T-cell (primary cell): ENCODE measurements around the gene TIMM8B. TPM values are rescaled to one million over a fixed set of nuclear protein-coding genes. Genes with fewer than 3 reads are reported as not detected.
"Not testable (repeated sequence)": the region's sequence is repeated elsewhere in the genome, so short reads cannot be mapped to it uniquely, and the experiment has no call there.

Source experiments
- ATAC-seq, 4 experiments: fragments of 200-7000 bp in 3 of 4; fragments of 150-1000 bp in 1 of 4; cut with Tn5 transposase; replicated peaks in 1 of 4; 1 replicate in 3 of 4; 2 replicates in 1 of 4; pipeline ENCODE4 v1.10.0; 2021; ENCODE audit warnings: moderate library complexity in 3 of 4, mild to moderate bottlenecking in 2 of 4, moderate number of reproducible peaks in 1 of 4
- CTCF ChIA-PET, 2 donors: fragments of 300-600 bp; sonication (Branson Sonifier 250); formaldehyde crosslinking; loops; one replicate each; lab custom pipeline; 2022; ENCODE audit warnings: antibody characterized with exemption in 2 of 2; lab: Charles Lee
- POLR2A ChIA-PET, 2 donors: fragments of 300-600 bp; sonication (Branson Sonifier 250); formaldehyde crosslinking; loops; one replicate each; lab custom pipeline; 2022; ENCODE audit warnings: antibody characterized with exemption in 2 of 2; lab: Charles Lee
- DNase-seq, 35 experiments: peaks; one replicate each; pipeline versions ENCODE4 v3.0.0 to v3.0.0-alpha.2; 2013 to 2023
- H3K27ac ChIP-seq: one replicate; pipeline ENCODE4 v1.5.1; 2013; ENCODE audit warnings: low read length
- H3K27me3 ChIP-seq, 2 experiments: replicated peaks in 1 of 2; 1 replicate in 1 of 2; 2 replicates in 1 of 2; pipeline versions ENCODE4 v1.6.1 to v1.7.0; 2013; ENCODE audit warnings: low read length in 1 of 2, mixed read lengths in 1 of 2; ENCODE audit not compliant: control insufficient read depth in 2 of 2, insufficient read depth in 2 of 2; ENCODE audit errors: extremely low read depth in 1 of 2
- H3K36me3 ChIP-seq, 2 donors: 1 replicate in 1 of 2; 2 replicates in 1 of 2; pipeline versions ENCODE4 v1.6.1 to v1.7.0; 2013; ENCODE audit warnings: low read length in 1 of 2; ENCODE audit not compliant: control insufficient read depth in 2 of 2, insufficient read depth in 1 of 2; ENCODE audit errors: extremely low read depth in 1 of 2
- H3K4me1 ChIP-seq, 2 experiments: 1 replicate in 1 of 2; 2 replicates in 1 of 2; pipeline versions ENCODE4 v1.6.1 to v1.7.0; 2013; ENCODE audit warnings: low read length in 2 of 2, mixed read lengths in 1 of 2; ENCODE audit not compliant: insufficient read depth in 2 of 2, control insufficient read depth in 1 of 2; ENCODE audit errors: extremely low read depth in 1 of 2
- H3K4me3 ChIP-seq, 2 donors: 1 replicate in 1 of 2; 2 replicates in 1 of 2; pipeline versions ENCODE4 v1.5.1 to v1.7.0; 2013; ENCODE audit warnings: mild to moderate bottlenecking in 2 of 2, low read length in 1 of 2, moderate library complexity in 1 of 2; ENCODE audit not compliant: control insufficient read depth in 1 of 2; ENCODE audit errors: extremely low read depth in 1 of 2
- H3K9me3 ChIP-seq: 2 replicates; pipeline ENCODE4 v1.7.0; 2013
- H3K27ac Mint-ChIP-seq, 2 donors: one replicate each; pipeline ENCODE4 v1.8.0; 2020 to 2021; ENCODE audit warnings: mild to moderate bottlenecking in 2 of 2, mixed read lengths in 2 of 2
- H3K27me3 Mint-ChIP-seq, 2 donors: one replicate each; pipeline ENCODE4 v1.8.0; 2021 to 2022; ENCODE audit warnings: mixed read lengths in 2 of 2
- H3K36me3 Mint-ChIP-seq: one replicate; pipeline ENCODE4 v1.8.0; 2021; ENCODE audit warnings: mixed read lengths
- H3K4me1 Mint-ChIP-seq, 3 donors: one replicate each; pipeline ENCODE4 v1.8.0; 2020 to 2022; ENCODE audit warnings: mixed read lengths in 3 of 3, mild to moderate bottlenecking in 1 of 3
- H3K4me3 Mint-ChIP-seq, 3 donors: one replicate each; pipeline ENCODE4 v1.8.0; 2020 to 2022; ENCODE audit warnings: mild to moderate bottlenecking in 3 of 3, mixed read lengths in 3 of 3, moderate library complexity in 3 of 3
- H3K9me3 Mint-ChIP-seq, 3 donors: one replicate each; pipeline ENCODE4 v1.8.0; 2020 to 2022; ENCODE audit warnings: mixed read lengths in 3 of 3
- WGBS: methylation state at CpG from one replicate; pipeline ENCODE4 v1.1.5; 2013; ENCODE audit warnings: missing lambda C conversion rate; ENCODE audit not compliant: insufficient coverage; 5-methylcytosine and 5-hydroxymethylcytosine counted together
- total RNA-seq, 35 experiments: library from RNA in 6 of 35; stranded (reverse) in 6 of 35; fragments of 120-200 nt in 1 of 35; gene quantifications; one replicate each; pipeline versions ENCODE4 v1.2.1 to v1.2.4 and lab custom pipeline; 2013 to 2026

TIMM8B gene
- total RNA-seq, 5 donors from 2014 or later (not counting 1 experiment from before 2014, with no cell fraction given) = 13.8 to 23.7 (median 21.1) TPM

DNA sequence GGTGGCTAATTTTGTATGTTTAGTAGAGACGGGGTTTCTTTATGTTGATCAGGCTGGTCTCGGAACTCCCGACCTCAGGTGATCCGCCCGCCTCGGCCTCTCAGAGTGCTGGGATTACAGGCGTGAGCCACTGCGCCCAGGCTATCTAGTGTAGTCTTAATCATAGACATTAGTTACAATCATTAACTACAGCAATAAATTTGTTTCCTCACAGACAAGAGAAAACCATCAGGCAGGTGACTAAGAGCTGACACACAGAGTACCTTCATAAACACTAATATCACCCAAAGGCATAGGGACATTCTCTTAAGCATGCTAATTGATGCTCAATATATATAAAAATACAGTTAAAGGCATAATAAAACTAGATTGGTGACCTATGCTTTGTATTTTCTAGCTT lies 19.5 kb upstream of the TIMM8B start:
- Histone ChIP-seq H3K27ac (no peak overlapping the region), H3K4me3 (no peak overlapping the region), H3K27me3 (no peaks in the 10 kb centered on the region), H3K36me3 (peaks cover 0 to 6% of the 10 kb centered on the region in 2 donors), H3K9me3 (no peaks in the 10 kb centered on the region), H3K4me1 (no peaks in the 10 kb centered on the region)
- DNase-seq (no peak), ATAC-seq (no peak)
- Mint-ChIP-seq H3K27ac (no peak overlapping the region), H3K4me3 (no peak overlapping the region), H3K27me3 (no peaks in the 10 kb centered on the region), H3K4me1 (no peaks in the 10 kb centered on the region), H3K36me3 (peaks cover 4% of the 10 kb centered on the region), H3K9me3 (no peaks in the 10 kb centered on the region)
- CTCF ChIA-PET = no interaction called here
- POLR2A ChIA-PET = interaction anchor here in 1 of 2 donors (0.7 kb wide), 1 partner anchor 10 kb away, joined by 3 read pairs; no protein-coding TSS in a partner anchor
- WGBS = no CpG with 5 or more reads among the region's 8 CpGs

DNA sequence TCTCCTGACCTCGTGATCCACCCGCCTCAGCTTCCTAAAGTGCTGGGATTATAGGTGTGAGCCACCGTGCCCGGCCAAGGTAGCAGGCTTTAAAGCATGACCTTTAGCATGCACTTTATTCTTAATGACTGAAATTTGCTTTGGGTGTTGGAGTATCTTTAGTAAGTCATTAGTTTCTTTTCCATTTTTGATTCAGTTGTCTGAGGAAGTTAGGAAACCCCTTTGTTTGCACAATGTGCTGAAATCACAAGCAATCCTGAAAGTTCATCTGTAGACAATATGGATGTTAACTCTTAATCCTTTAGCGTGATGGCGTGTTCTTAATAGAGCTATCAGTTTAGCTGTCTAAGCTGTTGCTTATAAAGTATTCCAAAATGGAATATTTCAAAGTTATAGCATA lies 16.9 kb upstream of the TIMM8B start:
- Mint-ChIP-seq H3K4me3 (no peak overlapping the region), H3K4me1 (no peaks in the 10 kb centered on the region), H3K36me3 (peaks cover 11% of the 10 kb centered on the region), H3K9me3 (no peaks in the 10 kb centered on the region), H3K27me3 (no peaks in the 10 kb centered on the region), H3K27ac (no peak overlapping the region)
- ChIA-PET POLR2A (no interaction called here), CTCF (interaction anchor here (0.6 to 1.7 kb wide), 4 partner anchors 10 to 514 kb away, joined by 3 to 6 read pairs (median 4); no protein-coding TSS in a partner anchor)
- H3K9me3 ChIP-seq = no peaks in the 10 kb centered on the region
- no peaks in the 10 kb centered on the region for H3K4me1 ChIP-seq
- no peaks in the 10 kb centered on the region for H3K27me3 ChIP-seq
- H3K4me3 ChIP-seq = no peak overlapping the region
- DNase-seq (no peak), ATAC-seq (no peak)
- no peak overlapping the region for H3K27ac ChIP-seq
- peaks cover 0 to 6% of the 10 kb centered on the region in 2 donors for H3K36me3 ChIP-seq
- no CpG with 5 or more reads among the region's 6 CpGs for WGBS

DNA sequence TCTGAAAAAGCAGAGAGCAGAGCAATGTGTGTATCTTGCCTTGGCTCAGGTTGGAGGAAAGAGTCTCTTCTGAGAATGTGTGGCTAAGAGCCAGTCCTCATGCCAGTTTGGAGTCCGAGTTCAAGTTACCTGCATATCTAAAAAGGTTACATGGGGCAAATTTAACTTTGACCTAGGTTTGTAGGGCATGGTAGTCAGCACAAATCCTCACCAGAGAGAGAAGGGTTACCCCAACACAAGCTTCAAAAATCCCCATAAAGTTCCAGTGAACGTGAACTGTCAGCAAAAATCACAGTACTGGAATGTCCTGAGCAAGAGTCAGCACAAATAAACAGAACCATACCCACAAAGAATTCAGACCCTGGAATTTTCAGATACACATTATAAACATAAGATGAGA lies 13.9 kb upstream of the TIMM8B start:
- Mint-ChIP-seq H3K27ac (no peak overlapping the region), H3K9me3 (no peaks in the 10 kb centered on the region), H3K27me3 (no peaks in the 10 kb centered on the region), H3K4me3 (no peak overlapping the region), H3K4me1 (peaks cover 0 to 11% (median 0%) of the 10 kb centered on the region in 3 donors), H3K36me3 (peaks cover 26% of the 10 kb centered on the region)
- WGBS = no CpG with 5 or more reads among the region's 2 CpGs
- no peak for DNase-seq
- no peak overlapping the region for H3K27ac ChIP-seq
- no peaks in the 10 kb centered on the region for H3K27me3 ChIP-seq
- no peak overlapping the region for H3K4me3 ChIP-seq
- POLR2A ChIA-PET = no interaction called here
- no peak for ATAC-seq
- H3K36me3 ChIP-seq = peaks cover 0 to 15% of the 10 kb centered on the region in 2 donors
- CTCF ChIA-PET = no interaction called here
- no peaks in the 10 kb centered on the region for H3K4me1 ChIP-seq
- H3K9me3 ChIP-seq = no peaks in the 10 kb centered on the region

DNA sequence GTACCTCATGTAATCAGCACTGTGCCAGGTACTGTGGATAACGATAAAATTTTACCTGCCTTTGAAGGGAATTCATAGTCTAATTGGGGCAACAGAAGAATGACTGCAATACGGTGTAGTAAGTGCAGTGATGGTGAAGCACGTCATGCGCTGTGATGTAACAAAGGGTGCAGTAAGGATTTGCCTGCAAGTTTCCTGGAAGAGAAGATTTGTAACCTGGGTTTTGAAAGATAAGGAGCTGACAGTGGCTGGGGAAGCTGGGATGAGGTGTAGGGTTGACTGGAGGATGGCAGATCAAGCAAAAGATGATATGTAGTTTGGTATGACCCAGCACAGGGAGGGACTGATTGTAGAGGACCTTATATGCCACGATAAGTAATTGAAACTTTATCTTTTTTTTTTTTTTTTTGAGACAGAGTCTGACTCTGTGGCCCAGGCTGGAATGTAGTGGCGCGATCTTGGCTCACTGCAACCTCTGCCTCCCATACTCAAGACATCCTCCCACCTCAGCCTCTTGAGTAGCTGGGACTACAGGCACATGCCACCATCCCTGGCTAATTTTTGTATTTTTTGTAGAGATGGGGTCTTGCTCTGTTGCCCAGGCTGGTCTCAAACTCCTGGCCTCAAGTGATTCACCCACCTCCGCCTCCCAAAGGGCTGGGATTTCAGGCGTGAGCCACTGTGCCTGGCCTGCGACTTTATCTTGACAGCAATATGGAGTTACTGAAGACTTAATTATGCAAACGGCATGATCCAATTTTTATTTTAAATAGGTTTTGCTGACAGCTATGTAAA lies 11.4 kb upstream of the TIMM8B start:
- 96% methylated on average over 7 of the region's 11 CpGs for WGBS
- DNase-seq (no peak), ATAC-seq (no peak)
- Histone ChIP-seq H3K4me1 (no peaks in the 10 kb centered on the region), H3K36me3 (peaks cover 0 to 26% of the 10 kb centered on the region in 2 donors), H3K4me3 (no peak overlapping the region), H3K27ac (no peak overlapping the region), H3K9me3 (no peaks in the 10 kb centered on the region), H3K27me3 (no peaks in the 10 kb centered on the region)
- CTCF ChIA-PET = interaction anchor here in 1 of 2 donors (0.5 kb wide), 1 partner anchor 13 kb away, joined by 3 read pairs; no protein-coding TSS in a partner anchor
- Mint-ChIP-seq H3K27me3 (no peaks in the 10 kb centered on the region), H3K4me1 (peaks cover 0 to 11% (median 0%) of the 10 kb centered on the region in 3 donors), H3K27ac (no peak overlapping the region), H3K4me3 (no peak overlapping the region), H3K36me3 (peaks cover 29% of the 10 kb centered on the region), H3K9me3 (no peaks in the 10 kb centered on the region)
- POLR2A ChIA-PET = interaction anchor here in 1 of 2 donors (0.6 kb wide), 1 partner anchor 1756 kb away, joined by 3 read pairs; no protein-coding TSS in a partner anchor

DNA sequence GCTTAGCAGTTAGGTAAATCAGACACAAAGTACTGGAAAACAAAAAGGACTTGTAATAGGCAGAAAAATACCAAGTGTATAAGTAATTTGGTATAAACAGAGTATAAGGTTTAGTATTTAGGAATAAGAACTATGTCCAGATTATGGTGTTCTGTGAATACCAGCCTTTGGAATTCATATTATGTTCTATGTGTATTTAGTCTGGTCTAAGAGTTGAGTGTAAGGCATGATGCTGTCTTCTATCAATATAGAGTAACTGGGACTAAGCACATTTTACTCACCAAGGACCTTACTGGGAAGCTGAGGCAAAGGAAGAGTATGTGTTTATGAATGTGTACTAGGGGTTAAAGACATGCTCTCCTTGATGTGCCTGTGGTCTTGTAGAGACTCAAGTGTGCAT lies 9.6 kb upstream of the TIMM8B start:
- ATAC-seq = no peak
- POLR2A ChIA-PET = no interaction called here

DNA sequence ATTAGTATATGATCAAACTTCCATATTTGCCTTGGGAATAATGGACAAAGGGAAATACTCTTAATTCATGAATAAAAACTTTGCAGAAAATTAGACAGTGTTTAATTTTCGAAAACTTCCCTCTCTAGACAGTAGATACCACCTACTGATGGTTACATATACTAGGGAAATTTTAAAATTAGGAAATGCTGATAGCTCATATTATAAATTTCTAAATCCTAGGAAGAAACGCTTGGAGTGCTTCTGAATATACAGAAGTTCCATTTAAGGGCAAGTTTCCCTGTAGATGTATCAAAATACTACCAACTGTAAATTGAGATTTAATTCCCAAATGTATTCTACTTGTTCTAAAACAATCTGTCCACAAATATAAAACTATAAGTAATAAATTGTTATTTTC lies 8.7 kb upstream of the TIMM8B start:
- not testable (repeated sequence) for H3K4me3 ChIP-seq, DNase-seq, H3K27me3 Mint-ChIP-seq, H3K9me3 ChIP-seq, H3K27ac ChIP-seq, H3K4me3 Mint-ChIP-seq, H3K27me3 ChIP-seq, ATAC-seq, H3K4me1 ChIP-seq, H3K9me3 Mint-ChIP-seq, H3K27ac Mint-ChIP-seq
- CTCF ChIA-PET = interaction anchor here in 1 of 2 donors (0.7 kb wide), 1 partner anchor 282 kb away, joined by 4 read pairs; no protein-coding TSS in a partner anchor
- peaks cover 0 to 44% of the 10 kb centered on the region in 2 donors for H3K36me3 ChIP-seq
- Mint-ChIP-seq H3K36me3 (peaks cover 47% of the 10 kb centered on the region), H3K4me1 (peaks cover 1 to 11% (median 10%) of the 10 kb centered on the region in 3 donors)
- no CpG with 5 or more reads among the region's 2 CpGs for WGBS
- POLR2A ChIA-PET = interaction anchor here in 1 of 2 donors (0.7 kb wide), 1 partner anchor 534 kb away, joined by 3 read pairs; no protein-coding TSS in a partner anchor

More for the DNA sequence above, 9.6 kb upstream of the TIMM8B start:
- H3K9me3 ChIP-seq = no peaks in the 10 kb centered on the region
- no peaks in the 10 kb centered on the region for H3K4me1 ChIP-seq
- H3K27me3 ChIP-seq = no peaks in the 10 kb centered on the region
- H3K9me3 Mint-ChIP-seq = no peaks in the 10 kb centered on the region
- peaks cover 0 to 11% (median 5%) of the 10 kb centered on the region in 3 donors for H3K4me1 Mint-ChIP-seq
- no peak overlapping the region for H3K4me3 ChIP-seq
- DNase-seq = no peak
- CTCF ChIA-PET = interaction anchor here in 1 of 2 donors (0.6 to 1.0 kb wide), 2 partner anchors 18 to 1236 kb away, joined by 4 read pairs; no protein-coding TSS in a partner anchor
- peaks cover 0 to 36% of the 10 kb centered on the region in 2 donors for H3K36me3 ChIP-seq
- no peaks in the 10 kb centered on the region for H3K27me3 Mint-ChIP-seq
- H3K27ac ChIP-seq = no peak overlapping the region
- no peak overlapping the region for H3K4me3 Mint-ChIP-seq
- H3K27ac Mint-ChIP-seq = no peak overlapping the region
- H3K36me3 Mint-ChIP-seq = peaks cover 45% of the 10 kb centered on the region
